ENCODE measurements around the gene SLC27A5.
"Not testable (repeated sequence)": the region's sequence is repeated elsewhere in the genome, so short reads cannot be mapped to it uniquely, and the experiment has no call there.

DNA sequence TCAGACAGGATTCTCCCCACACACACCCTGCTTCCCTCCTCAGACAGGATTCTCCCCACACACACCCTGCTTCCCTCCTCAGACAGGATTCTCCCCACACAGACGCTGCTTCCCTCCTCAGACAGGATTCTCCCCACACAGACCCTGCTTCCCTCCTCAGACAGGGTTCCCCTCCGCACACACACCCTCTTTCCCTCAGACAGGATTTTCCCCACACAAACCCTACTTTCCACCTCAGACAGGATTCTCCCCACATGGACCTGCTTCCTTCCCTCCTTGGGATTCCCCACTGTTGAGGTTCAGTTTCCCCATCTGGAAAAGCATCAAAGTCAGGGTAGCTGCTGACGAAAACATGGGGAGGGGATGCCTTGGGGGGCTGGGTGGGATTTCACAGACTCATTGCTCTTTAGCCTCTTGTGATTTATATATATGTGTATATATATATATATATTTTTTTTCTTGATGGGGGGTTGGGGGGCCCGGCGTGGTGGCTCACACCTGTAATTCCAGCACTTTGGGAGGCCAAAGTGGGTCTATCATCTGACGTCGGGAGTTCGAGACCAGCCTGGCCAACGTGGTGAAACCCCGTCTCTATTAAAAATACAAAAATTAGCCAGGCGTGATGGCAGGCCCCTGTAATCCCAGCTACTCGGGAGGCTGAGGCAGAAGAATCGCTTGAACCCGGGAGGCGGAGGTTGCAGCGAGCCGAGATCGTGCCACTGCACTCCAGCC is 31.0 kb upstream of the SLC27A5 start:
- TF ChIP-seq ZNF274 (IDR thresholded peaks at IDR 0.05; ENCODE audit: low read depth, low read length); YY1 (IDR thresholded peaks at IDR 0.05; ENCODE audit: insufficient read depth, insufficient read length); SUZ12 (IDR thresholded peaks at IDR 0.05; ENCODE audit: extremely low read depth, insufficient read depth, insufficient read length): not testable (repeated sequence)

Measured in NT2/D1 (cell line).